GM19467 (cell line): Measurements from ENCODE around the gene HBB.

ENCODE experiments used
- ATAC-seq: cut with Tn5 transposase; IDR thresholded peaks from one replicate; pipeline ENCODE4 v1.9.1; 2021; ENCODE audit warnings: mild to moderate bottlenecking, moderate library complexity; ENCODE audit not compliant: unreplicated experiment

The HBB gene

DNA sequence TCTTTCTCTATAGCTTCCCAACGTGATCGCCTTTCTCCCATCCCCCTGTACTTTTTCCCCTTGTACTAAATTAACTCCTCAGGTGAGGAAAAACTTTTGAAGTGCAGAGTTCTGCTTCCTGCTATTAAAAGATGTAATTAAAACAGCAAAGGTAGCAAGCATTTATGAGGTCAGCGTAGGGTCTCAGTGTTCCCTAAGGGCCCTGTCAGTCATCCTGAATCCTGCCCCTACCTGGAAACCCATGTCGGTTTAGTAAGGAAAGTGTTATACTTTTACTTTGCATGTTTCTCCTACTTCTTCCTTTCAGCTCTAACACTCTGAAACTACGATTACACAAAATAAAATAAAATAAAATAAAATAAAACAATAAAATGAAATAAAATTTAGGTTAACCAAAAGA lies 1.3 kb upstream of the HBB start:
- ATAC-seq = no peak

DNA sequence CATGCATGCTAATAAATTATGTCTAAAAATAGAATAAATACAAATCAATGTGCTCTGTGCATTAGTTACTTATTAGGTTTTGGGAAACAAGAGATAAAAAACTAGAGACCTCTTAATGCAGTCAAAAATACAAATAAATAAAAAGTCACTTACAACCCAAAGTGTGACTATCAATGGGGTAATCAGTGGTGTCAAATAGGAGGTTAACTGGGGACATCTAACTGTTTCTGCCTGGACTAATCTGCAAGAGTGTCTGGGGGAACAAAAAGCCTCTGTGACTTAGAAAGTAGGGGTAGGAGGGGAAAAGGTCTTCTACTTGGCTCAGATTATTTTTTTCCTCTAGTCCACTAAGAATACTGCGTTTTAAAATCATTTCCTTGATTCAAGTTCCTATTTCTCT lies 810 bp upstream of the HBB start:
- no peak for ATAC-seq

GRCh38 chr11:5225480-5225871 lies 1.4 kb downstream of the HBB start:
- no peak for ATAC-seq

GRCh38 chr11:5224538-5225479 lies 2.1 kb downstream of the HBB start:
- no peak for ATAC-seq

- ATAC-seq = no peak
Measured at GRCh38 chr11:5223686-5224085, 3.2 kb downstream of the HBB start.

DNA sequence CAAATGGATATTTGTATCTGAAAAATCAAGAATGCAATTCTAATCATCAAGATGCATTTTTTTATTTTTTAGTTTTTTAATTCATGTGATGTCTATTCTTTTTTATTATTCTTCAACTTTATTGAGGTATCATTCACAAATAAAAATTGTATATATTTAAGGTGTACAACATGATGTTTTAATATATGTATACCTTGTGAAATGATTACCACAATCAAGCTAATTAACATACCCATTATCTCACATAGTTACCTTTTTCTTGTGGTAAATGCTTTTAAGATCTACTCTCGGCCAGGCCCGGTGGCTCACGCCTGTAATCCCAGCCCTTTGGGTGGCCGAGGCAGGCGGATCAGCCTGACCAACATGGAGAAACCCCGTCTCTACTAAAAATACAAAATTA lies 3.7 kb downstream of the HBB start:
- ATAC-seq = no peak

- ATAC-seq = no peak
Measured at GRCh38 chr11:5210376-5210885, 16.4 kb downstream of the HBB start.

GRCh38 chr11:5204787-5205186 lies 22.1 kb downstream of the HBB start:
- peak; percentile 86 for ATAC-seq

- ATAC-seq = no peak
Measured at GRCh38 chr11:5203366-5203765, 23.5 kb downstream of the HBB start.

GRCh38 chr11:5200582-5200981 lies 26.3 kb downstream of the HBB start, which contains the start of gene OR51V1:
Gene OR51V1, minus strand, starts transcription at chr11:5200682. Its CDS starts 0 bp downstream, at chr11:5200682.
- no peak for ATAC-seq

- no peak for ATAC-seq
Measured at GRCh38 chr11:5198285-5198684, 28.6 kb downstream of the HBB start.

DNA sequence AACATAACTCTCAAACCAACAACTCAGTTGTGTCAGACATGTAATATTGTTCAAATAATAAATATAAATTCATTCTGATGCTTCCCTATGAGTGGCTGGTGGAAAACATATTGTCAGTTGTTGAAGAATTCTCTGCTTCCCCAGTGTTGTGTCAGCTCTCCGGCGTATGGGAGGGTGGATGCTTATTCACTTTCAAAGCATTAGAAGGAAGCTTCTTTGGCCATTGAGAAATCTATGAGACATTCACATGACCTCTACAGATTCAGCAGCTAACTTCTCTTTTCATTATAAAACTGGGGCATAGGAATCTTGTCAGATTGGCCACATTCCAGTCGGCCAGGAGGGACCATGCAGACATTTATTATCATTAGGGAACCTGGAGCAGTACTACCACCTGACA lies 29.3 kb downstream of the HBB start:
- ATAC-seq = no peak

GRCh38 chr11:5196731-5197130 lies 30.1 kb downstream of the HBB start:
- no peak for ATAC-seq

GRCh38 chr11:5196067-5196466 lies 30.8 kb downstream of the HBB start:
- ATAC-seq = no peak

- ATAC-seq = no peak
Measured at GRCh38 chr11:5192738-5193137, 34.1 kb downstream of the HBB start.

DNA sequence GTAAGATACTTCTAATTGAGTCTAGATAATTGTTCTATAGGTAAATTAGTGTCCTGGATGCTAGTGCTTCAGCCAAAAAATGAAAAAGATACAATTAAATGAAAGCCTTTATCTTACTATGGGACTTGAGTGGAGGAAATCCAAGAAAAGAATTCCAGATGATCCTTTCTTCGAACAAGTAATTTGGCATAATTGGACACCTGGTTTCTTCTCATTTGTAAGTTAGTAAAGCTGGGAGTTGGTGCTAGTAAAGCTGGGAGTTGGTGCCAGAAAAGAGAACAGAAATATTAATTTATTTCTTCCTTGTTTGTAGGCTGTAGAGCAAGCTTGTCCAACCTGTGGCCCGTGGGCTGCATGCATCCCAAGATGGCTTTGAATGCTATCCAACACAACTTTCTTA lies 38.7 kb downstream of the HBB start:
- ATAC-seq = no peak

- ATAC-seq = no peak
Measured at GRCh38 chr11:5178046-5178837, 48.6 kb downstream of the HBB start.
